Mesendoderm (in vitro differentiated cells): ENCODE data around the gene ZDHHC17.

Experiments
- DNase-seq: peaks from one replicate; pipeline ENCODE4 v3.0.0; 2013
- H2AK5ac ChIP-seq: 2 replicates; pipeline ENCODE4 v1.6.1; 2013; ENCODE audit warnings: low read length, inconsistent platforms
- H2BK120ac ChIP-seq: 2 replicates; pipeline ENCODE4 v1.6.1; 2013; ENCODE audit warnings: low read depth, mild to moderate bottlenecking, low read length, moderate library complexity, mixed read lengths
- H2BK15ac ChIP-seq: replicated peaks from 2 replicates; pipeline ENCODE4 v1.6.1; 2013; ENCODE audit warnings: low read depth, mild to moderate bottlenecking, moderate library complexity
- H2BK5ac ChIP-seq: 2 replicates; pipeline ENCODE4 v1.6.1; 2013; ENCODE audit warnings: low read length, inconsistent platforms
- H3K18ac ChIP-seq: 2 replicates; pipeline ENCODE4 v1.6.1; 2013; ENCODE audit warnings: mild to moderate bottlenecking, low read length, mixed read lengths
- H3K23ac ChIP-seq: one replicate; pipeline ENCODE4 v1.6.1; 2013; ENCODE audit warnings: low read length
- H3K27ac ChIP-seq: 2 replicates; pipeline ENCODE4 v1.5.1; 2013; ENCODE audit warnings: low read depth, mild to moderate bottlenecking, inconsistent platforms, low read length, moderate library complexity
- H3K27me3 ChIP-seq: 2 replicates; pipeline ENCODE4 v1.6.1; 2013; ENCODE audit warnings: low read length, control low read depth, mild to moderate bottlenecking, inconsistent platforms; ENCODE audit not compliant: insufficient read depth, poor library complexity
- H3K36me3 ChIP-seq: 2 replicates; pipeline ENCODE4 v1.6.1; 2013; ENCODE audit warnings: low read length, inconsistent platforms; ENCODE audit not compliant: control insufficient read depth, insufficient read depth
- H3K4ac ChIP-seq: one replicate; pipeline ENCODE4 v1.6.1; 2013; ENCODE audit warnings: low read depth, mild to moderate bottlenecking, low read length, moderate library complexity
- H3K4me1 ChIP-seq: 2 replicates; pipeline ENCODE4 v1.6.1; 2013; ENCODE audit warnings: low read depth, low read length, inconsistent platforms; ENCODE audit not compliant: control insufficient read depth
- H3K4me2 ChIP-seq: 2 replicates; pipeline ENCODE4 v1.6.1; 2013; ENCODE audit warnings: low read length
- H3K4me3 ChIP-seq: 2 replicates; pipeline ENCODE4 v1.5.1; 2013; ENCODE audit warnings: mild to moderate bottlenecking, low read length
- H3K56ac ChIP-seq: one replicate; pipeline ENCODE4 v1.6.1; 2013; ENCODE audit warnings: low read length
- H3K79me1 ChIP-seq: 2 replicates; pipeline ENCODE4 v1.6.1; 2013; ENCODE audit warnings: low read length, inconsistent platforms
- H3K79me2 ChIP-seq: 2 replicates; pipeline ENCODE4 v1.6.1; 2013; ENCODE audit warnings: mild to moderate bottlenecking, low read length; ENCODE audit not compliant: control insufficient read depth, insufficient read depth
- H3K9ac ChIP-seq: 2 replicates; pipeline ENCODE4 v1.6.1; 2013; ENCODE audit warnings: low read length, inconsistent platforms
- H4K5ac ChIP-seq: one replicate; pipeline ENCODE4 v1.6.1; 2013; ENCODE audit warnings: low read length
- H4K8ac ChIP-seq: one replicate; pipeline ENCODE4 v1.6.1; 2013; ENCODE audit warnings: low read depth, mild to moderate bottlenecking, control low read depth, low read length, moderate library complexity
- WGBS: extraction: QIAGEN DNeasy Blood & Tissue Kit; methylation state at CpG from one replicate; pipeline ENCODE4 v1.1.7; 2013; ENCODE audit warnings: low lambda C conversion rate, missing lambda C conversion rate; ENCODE audit not compliant: insufficient coverage; ENCODE audit errors: extremely low coverage; 5-methylcytosine and 5-hydroxymethylcytosine counted together

ZDHHC17 gene

DNA sequence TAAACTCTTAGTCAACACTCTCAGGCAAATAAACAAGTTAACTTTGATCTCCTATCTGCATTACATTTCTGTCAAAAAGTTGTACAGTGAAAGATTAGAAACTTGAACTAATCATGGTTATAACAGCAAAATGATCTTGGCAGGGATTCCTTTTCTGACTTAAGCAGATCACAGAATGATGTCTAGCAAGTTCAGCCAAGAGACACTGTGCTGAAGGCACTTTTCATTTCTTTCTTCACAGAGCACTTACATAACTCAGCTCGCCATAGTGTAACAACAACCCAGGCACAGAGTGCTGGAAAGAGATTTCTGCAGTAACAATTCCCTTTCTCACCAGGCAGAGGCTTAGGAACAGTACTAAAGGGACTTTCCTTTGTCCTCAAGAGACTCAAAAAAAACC lies 134.5 kb downstream of the ZDHHC17 start:
- Histone ChIP-seq H3K79me1 (no peaks in the 10 kb centered on the region), H3K27ac (no peak overlapping the region), H3K56ac (no peak overlapping the region), H3K9ac (no peak overlapping the region), H2BK120ac (no peak overlapping the region), H3K27me3 (no peaks in the 10 kb centered on the region), H4K8ac (no peak overlapping the region), H2AK5ac (no peak overlapping the region), H3K4me3 (no peak overlapping the region), H2BK15ac (no peak overlapping the region), H3K36me3 (no peaks in the 10 kb centered on the region), H3K23ac (no peak overlapping the region), H3K4ac (no peak overlapping the region), H3K79me2 (no peaks in the 10 kb centered on the region), H2BK5ac (no peak overlapping the region), H3K18ac (no peak overlapping the region), H3K4me2 (no peak overlapping the region), H3K4me1 (no peaks in the 10 kb centered on the region), H4K5ac (no peak overlapping the region)
- DNase-seq, result no peak
- WGBS, result no CpG with 5 or more reads among the region's 1 CpG

DNA sequence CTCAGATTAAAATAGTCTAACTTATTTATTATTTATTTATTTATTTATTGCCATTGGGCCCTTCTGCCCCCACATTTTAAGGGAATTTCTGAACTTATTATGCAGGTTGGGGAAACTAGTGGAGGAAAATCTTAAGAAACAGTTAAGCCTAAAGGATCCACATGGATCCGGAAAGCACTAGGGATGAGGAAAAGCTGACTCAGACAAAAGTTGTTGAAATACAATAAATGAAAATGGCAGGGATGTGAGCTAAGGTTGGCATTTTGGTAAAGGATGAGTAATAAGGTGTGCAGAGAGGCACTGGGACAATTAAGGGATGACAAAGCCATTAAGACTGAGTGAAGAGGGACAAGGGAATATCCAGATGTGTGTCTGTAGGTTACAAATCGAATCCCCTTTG lies 135.6 kb downstream of the ZDHHC17 start:
- Histone ChIP-seq H3K79me1 (no peaks in the 10 kb centered on the region), H4K5ac (no peak overlapping the region), H3K27me3 (no peaks in the 10 kb centered on the region), H3K36me3 (no peaks in the 10 kb centered on the region), H3K9ac (no peak overlapping the region), H3K4ac (no peak overlapping the region), H3K4me1 (no peaks in the 10 kb centered on the region), H4K8ac (no peak overlapping the region), H3K23ac (no peak overlapping the region), H3K4me2 (no peak overlapping the region), H3K27ac (no peak overlapping the region), H2BK120ac (no peak overlapping the region), H3K56ac (no peak overlapping the region), H2BK5ac (no peak overlapping the region), H2AK5ac (no peak overlapping the region), H3K18ac (no peak overlapping the region), H3K79me2 (no peaks in the 10 kb centered on the region), H2BK15ac (no peak overlapping the region), H3K4me3 (no peak overlapping the region)
- DNase-seq, result no peak
- no CpG with 5 or more reads among the region's 2 CpGs for WGBS

DNA sequence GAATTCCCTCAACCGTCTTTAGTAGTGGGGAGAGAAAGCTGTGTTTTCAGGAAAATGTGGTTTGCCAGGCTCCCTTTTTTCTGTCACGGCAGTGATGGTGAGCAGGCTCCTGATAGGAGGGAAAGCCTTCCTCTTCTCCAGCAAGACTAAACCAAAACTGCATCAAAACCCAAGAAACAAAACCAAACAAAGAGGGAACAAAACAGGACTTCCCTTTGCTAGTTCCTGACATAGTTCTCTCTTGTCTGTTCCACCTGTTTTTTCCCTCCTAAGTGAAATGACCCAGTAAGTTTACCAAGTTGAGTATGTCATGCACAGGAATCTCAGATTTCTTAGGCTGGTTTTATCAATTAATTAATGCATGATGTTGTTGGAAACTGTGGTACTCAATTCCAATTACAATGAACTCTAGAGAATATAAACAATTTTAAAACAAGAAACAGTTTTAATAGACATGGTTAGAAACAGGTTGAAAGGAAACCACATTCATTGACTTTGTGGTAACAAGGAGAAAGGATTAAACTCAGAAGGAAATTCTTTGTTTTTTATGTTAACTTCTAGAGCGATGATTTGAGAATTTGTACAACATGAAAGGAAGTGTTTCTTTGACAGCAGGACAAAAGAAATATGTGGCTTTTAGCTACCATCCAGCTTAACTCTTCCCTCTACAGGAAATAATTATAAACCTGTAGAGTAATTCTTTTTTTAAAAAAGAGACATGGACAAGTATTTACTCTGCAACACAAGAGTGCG lies 137.9 kb downstream of the ZDHHC17 start:
- Histone ChIP-seq H3K18ac (no peak overlapping the region), H2BK15ac (peak overlapping the region; percentile 19), H3K36me3 (no peaks in the 10 kb centered on the region), H3K79me1 (no peaks in the 10 kb centered on the region), H3K4me2 (no peak overlapping the region), H3K9ac (no peak overlapping the region), H2AK5ac (no peak overlapping the region), H2BK5ac (no peak overlapping the region), H3K23ac (no peak overlapping the region), H2BK120ac (no peak overlapping the region), H3K4ac (no peak overlapping the region), H4K5ac (no peak overlapping the region), H3K56ac (no peak overlapping the region), H4K8ac (no peak overlapping the region), H3K27me3 (no peaks in the 10 kb centered on the region), H3K4me3 (no peak overlapping the region), H3K4me1 (no peaks in the 10 kb centered on the region), H3K79me2 (no peaks in the 10 kb centered on the region), H3K27ac (no peak overlapping the region)
- no CpG with 5 or more reads among the region's 4 CpGs for WGBS
- no peak for DNase-seq
